OCI-LY7 (cell line): Measurements from ENCODE around the gene BBX.

Experiments used
- CTCF ChIP-seq: fragments of 200-600 bp; sonication (generic); conservative IDR thresholded peaks from 2 replicates; pipeline ENCODE4 v1.5.1; 2014; ENCODE audit warnings: mild to moderate bottlenecking, antibody characterized with exemption, low read length, moderate library complexity, mixed read lengths
- EZH2phosphoT487 ChIP-seq: fragments of 200-600 bp; sonication (generic); IDR thresholded peaks from 2 replicates; pipeline ENCODE4 v1.6.1; 2018; ENCODE audit warnings: low read depth, borderline replicate concordance, mild to moderate bottlenecking, mixed run types, antibody characterized with exemption, low read length, moderate library complexity, mixed read lengths

GRCh38 chr3:107531917-107532469 lies 9.2 kb downstream of the BBX start:
- TF ChIP-seq CTCF (no peak), EZH2phosphoT487 (no peak)
